H1 (cell line): Measurements from ENCODE around the gene SPECC1. TPM values are rescaled to one million over a fixed set of nuclear protein-coding genes. Genes with fewer than 3 reads are reported as not detected.

Experiments
- CTCF ChIA-PET: fragments of 300-600 bp; sonication (Branson Sonifier 250); formaldehyde crosslinking; loops from one replicate; lab custom pipeline; 2021; ENCODE audit not compliant: partially characterized antibody; lab: Charles Lee
- POLR2A ChIA-PET: fragments of 300-600 bp; sonication (Branson Sonifier 250); formaldehyde crosslinking; loops from one replicate; lab custom pipeline; 2021; ENCODE audit warnings: inconsistent platforms; ENCODE audit not compliant: partially characterized antibody; lab: Charles Lee
- DNase-seq, 2 experiments: peaks; one replicate each; pipeline versions ENCODE4 v3.0.0 to v3.0.0-alpha.2; 2010 to 2022; ENCODE audit warnings: low spot score in 2 of 2, low read depth in 1 of 2, mixed read lengths in 1 of 2
- FAIRE-seq: peaks from 2 replicates; lab custom pipeline; 2011; peaks lifted over from hg19 to GRCh38; lab: Jason Lieb, UNC
- H2AFZ ChIP-seq: 2 replicates; pipeline ENCODE4 v1.8.1; 2012; ENCODE audit warnings: low read length, inconsistent platforms
- H2AK5ac ChIP-seq: 2 replicates; pipeline ENCODE4 v1.6.1; 2013; ENCODE audit warnings: low read depth, low read length
- H2BK120ac ChIP-seq: replicated peaks from 2 replicates; pipeline ENCODE3; 2013; ENCODE audit warnings: low read depth, low read length, inconsistent platforms
- H2BK12ac ChIP-seq: 2 replicates; pipeline ENCODE4 v1.6.1; 2013; ENCODE audit warnings: low read depth, low read length
- H2BK15ac ChIP-seq: 2 replicates; pipeline ENCODE4 v1.6.1; 2013; ENCODE audit warnings: low read length
- H2BK20ac ChIP-seq: 2 replicates; pipeline ENCODE4 v1.6.1; 2013; ENCODE audit warnings: low read length
- H2BK5ac ChIP-seq: 2 replicates; pipeline ENCODE4 v1.6.1; 2013; ENCODE audit warnings: low read depth, low read length
- H3K14ac ChIP-seq: 2 replicates; pipeline ENCODE4 v1.6.1; 2013; ENCODE audit warnings: inconsistent platforms; ENCODE audit not compliant: insufficient read length
- H3K18ac ChIP-seq: 2 replicates; pipeline ENCODE4 v1.6.1; 2013; ENCODE audit warnings: low read length; ENCODE audit errors: extremely low read depth
- H3K23ac ChIP-seq: 2 replicates; pipeline ENCODE4 v1.6.1; 2013; ENCODE audit warnings: inconsistent platforms; ENCODE audit not compliant: insufficient read length
- H3K23me2 ChIP-seq: 2 replicates; pipeline ENCODE4 v1.6.1; 2013; ENCODE audit warnings: low read depth, low read length
- H3K27ac ChIP-seq: 2 replicates; pipeline ENCODE4 v1.6.1; 2011; ENCODE audit warnings: low read depth, low read length, inconsistent platforms
- H3K27me3 ChIP-seq, 4 experiments: replicated peaks in 1 of 4; 1 replicate in 1 of 4; 2 replicates in 3 of 4; pipeline versions ENCODE4 v1.6.1 to v1.8.1; 2011 to 2013; ENCODE audit warnings: low read length in 3 of 4, mild to moderate bottlenecking in 3 of 4, inconsistent platforms in 2 of 4, mixed read lengths in 2 of 4, moderate library complexity in 1 of 4; ENCODE audit not compliant: control insufficient read depth in 3 of 4, insufficient read depth in 3 of 4; ENCODE audit errors: extremely low read depth in 1 of 4
- H3K36me3 ChIP-seq, 4 experiments: 2 replicates each; pipeline versions ENCODE4 v1.6.1 to v1.8.1; 2011 to 2013; ENCODE audit warnings: mild to moderate bottlenecking in 4 of 4, low read length in 3 of 4, moderate library complexity in 2 of 4, control low read depth in 1 of 4, inconsistent platforms in 1 of 4; ENCODE audit not compliant: insufficient read depth in 4 of 4, control insufficient read depth in 2 of 4
- H3K4ac ChIP-seq: replicated peaks from 2 replicates; pipeline ENCODE3; 2013; ENCODE audit warnings: low read length, low read depth, mixed read lengths, inconsistent platforms; ENCODE audit not compliant: insufficient read length
- H3K4me1 ChIP-seq, 4 experiments: replicated peaks in 1 of 4; 1 replicate in 1 of 4; 2 replicates in 3 of 4; pipeline versions ENCODE4 v1.6.1 to v1.8.1; 2011 to 2013; ENCODE audit warnings: low read length in 3 of 4, inconsistent platforms in 2 of 4, mixed read lengths in 1 of 4; ENCODE audit not compliant: insufficient read depth in 4 of 4, control insufficient read depth in 3 of 4
- H3K4me2 ChIP-seq, 2 experiments: 2 replicates each; pipeline versions ENCODE4 v1.6.1 to v1.8.1; 2011 to 2013; ENCODE audit warnings: low read depth in 2 of 2, low read length in 2 of 2, control low read depth in 1 of 2, inconsistent platforms in 1 of 2, mild to moderate bottlenecking in 1 of 2; ENCODE audit not compliant: insufficient read depth in 1 of 2
- H3K4me3 ChIP-seq, 4 experiments: fragments of 200-600, 300-600 bp in 1 of 4; sonication (generic), shearing (Covaris generic), sonication (Bioruptor Twin) in 1 of 4; 2 replicates each; pipeline versions ENCODE4 v1.5.1 to v1.8.1; 2011 to 2016; ENCODE audit warnings: low read length in 4 of 4, low read depth in 3 of 4, control low read depth in 2 of 4, inconsistent platforms in 2 of 4, mild to moderate bottlenecking in 2 of 4, mixed read lengths in 1 of 4, moderate library complexity in 1 of 4; ENCODE audit not compliant: insufficient read depth in 2 of 4; ENCODE audit errors: extremely low read depth in 1 of 4
- H3K56ac ChIP-seq: replicated peaks from 2 replicates; pipeline ENCODE3; 2013; ENCODE audit warnings: low read depth, mild to moderate bottlenecking, mixed read lengths, low read length, inconsistent platforms; ENCODE audit not compliant: insufficient read length
- H3K79me1 ChIP-seq: 2 replicates; pipeline ENCODE4 v1.6.1; 2013; ENCODE audit warnings: low read depth, low read length, control low read depth
- H3K79me2 ChIP-seq, 2 experiments: 2 replicates each; pipeline versions ENCODE4 v1.6.1 to v1.8.1; 2012 to 2013; ENCODE audit warnings: low read length in 2 of 2, mild to moderate bottlenecking in 2 of 2, inconsistent platforms in 1 of 2; ENCODE audit not compliant: insufficient read depth in 2 of 2, control insufficient read depth in 1 of 2
- H3K9ac ChIP-seq, 4 experiments: replicated peaks in 1 of 4; 1 replicate in 1 of 4; 2 replicates in 3 of 4; pipeline versions ENCODE4 v1.6.1 to v1.8.1; 2011 to 2013; ENCODE audit warnings: low read depth in 3 of 4, low read length in 3 of 4, control low read depth in 2 of 4, mild to moderate bottlenecking in 2 of 4, moderate library complexity in 2 of 4, inconsistent platforms in 1 of 4; ENCODE audit errors: extremely low read depth in 1 of 4
- H3K9me3 ChIP-seq, 2 experiments: 2 replicates each; pipeline versions ENCODE4 v1.6.1 to v1.8.1; 2012 to 2013; ENCODE audit warnings: mild to moderate bottlenecking in 2 of 2, moderate library complexity in 2 of 2, control low read depth in 1 of 2, inconsistent platforms in 1 of 2, low read depth in 1 of 2, low read length in 1 of 2, mixed read lengths in 1 of 2; ENCODE audit not compliant: insufficient read depth in 2 of 2
- H4K20me1 ChIP-seq, 2 experiments: replicated peaks in 1 of 2; 2 replicates each; pipeline versions ENCODE3 to v1.8.1; 2011 to 2013; ENCODE audit warnings: inconsistent platforms in 2 of 2, low read length in 2 of 2, mild to moderate bottlenecking in 1 of 2; ENCODE audit not compliant: insufficient read depth in 2 of 2, control insufficient read depth in 1 of 2
- H4K5ac ChIP-seq: 2 replicates; pipeline ENCODE4 v1.6.1; 2013; ENCODE audit warnings: low read length, low read depth, mixed read lengths, inconsistent platforms; ENCODE audit not compliant: insufficient read length
- H4K8ac ChIP-seq: 2 replicates; pipeline ENCODE4 v1.8.0; 2013; ENCODE audit warnings: mild to moderate bottlenecking, moderate library complexity, low read length, inconsistent platforms; ENCODE audit not compliant: insufficient read depth; ENCODE audit errors: extremely low read depth
- H4K91ac ChIP-seq: replicated peaks from 2 replicates; pipeline ENCODE3; 2013; ENCODE audit warnings: low read length, mixed read lengths, inconsistent platforms; ENCODE audit not compliant: insufficient read length
- CEBPB ChIP-seq: IDR thresholded peaks from 2 replicates; pipeline ENCODE4 v1.6.1; 2012; ENCODE audit warnings: low read depth, low read length
- CHD2 ChIP-seq: IDR thresholded peaks from 2 replicates; pipeline ENCODE4 v1.6.1; 2012; ENCODE audit warnings: low read length, improper control_type of control experiment
- JUN ChIP-seq: IDR thresholded peaks from 2 replicates; pipeline ENCODE4 v1.6.1; 2011; ENCODE audit warnings: low read depth, mild to moderate bottlenecking, improper control_type of control experiment, low read length
- KDM4A ChIP-seq: IDR thresholded peaks from one replicate; pipeline ENCODE4 v1.7.1; 2012; ENCODE audit warnings: low read depth, mild to moderate bottlenecking, moderate library complexity, low read length, inconsistent platforms; ENCODE audit not compliant: severe bottlenecking
- KDM5A ChIP-seq: fragments of 200-600 bp; IDR thresholded peaks from 2 replicates; pipeline ENCODE4 v1.7.1; 2012; ENCODE audit warnings: mild to moderate bottlenecking, low read length, inconsistent platforms, mixed read lengths
- SIX5 ChIP-seq: IDR thresholded peaks from 2 replicates; pipeline ENCODE4 v1.6.1; 2011; ENCODE audit warnings: mild to moderate bottlenecking, low read depth, low read length
- TAF1 ChIP-seq: IDR thresholded peaks from 2 replicates; pipeline ENCODE4 v1.6.1; 2011; ENCODE audit warnings: mild to moderate bottlenecking, low read depth, low read length
- ZNF274 ChIP-seq: IDR thresholded peaks from 2 replicates; pipeline ENCODE4 v1.7.0; 2012; ENCODE audit warnings: low read length, borderline replicate concordance; ENCODE audit errors: extremely low read depth
- WGBS, 2 experiments: shearing (Covaris generic) in 1 of 2; methylation state at CpG; one replicate each; pipeline versions ENCODE4 v1.1.6 to v1.1.7; 2013 to 2015; ENCODE audit warnings: low lambda C conversion rate in 2 of 2, mixed read lengths in 2 of 2, inconsistent platforms in 1 of 2, low coverage in 1 of 2, missing lambda C conversion rate in 1 of 2; ENCODE audit not compliant: insufficient replicate concordance in 2 of 2, insufficient coverage in 1 of 2, insufficient read length in 1 of 2; ENCODE audit errors: extremely low coverage in 1 of 2, missing lambda C conversion rate in 1 of 2; 5-methylcytosine and 5-hydroxymethylcytosine counted together
- polyA plus RNA-seq, 7 experiments: library from polyadenylated mRNA; depleted of rRNA in 3 of 7; stranded (reverse) in 5 of 7; unstranded in 2 of 7; fragments of >200 nt in 5 of 7; fragments of 200-250 nt in 2 of 7; gene quantifications; 1 replicate in 5 of 7; 2 replicates in 1 of 7; 4 replicates in 1 of 7; pipeline versions ENCODE4 v1.2.1 to v1.2.3, GENCODE V29; 2011 to 2013; ENCODE audit warnings: missing spikeins in 2 of 7, mixed read lengths in 2 of 7
- total RNA-seq: library from RNA; stranded (reverse); fragmentation: NEBNext Ultra II Directional; extraction: Animal tissue kit (Norgen Biotek cat#: 25700); gene quantifications from 2 replicates; pipeline ENCODE4 v1.2.1, GENCODE V29; 2021
- TF ChIP-seq, protein P1 (sequence below): IDR thresholded peaks from 2 replicates; pipeline ENCODE4 v1.6.1; 2012; ENCODE audit warnings: low read length, inconsistent platforms

SPECC1 gene
- total and polyA plus RNA-seq, 2 of the 8 experiments (the other 6 are each of a cell fraction or from before 2014, with no cell fraction given), result 35.8 to 87.9 TPM

DNA sequence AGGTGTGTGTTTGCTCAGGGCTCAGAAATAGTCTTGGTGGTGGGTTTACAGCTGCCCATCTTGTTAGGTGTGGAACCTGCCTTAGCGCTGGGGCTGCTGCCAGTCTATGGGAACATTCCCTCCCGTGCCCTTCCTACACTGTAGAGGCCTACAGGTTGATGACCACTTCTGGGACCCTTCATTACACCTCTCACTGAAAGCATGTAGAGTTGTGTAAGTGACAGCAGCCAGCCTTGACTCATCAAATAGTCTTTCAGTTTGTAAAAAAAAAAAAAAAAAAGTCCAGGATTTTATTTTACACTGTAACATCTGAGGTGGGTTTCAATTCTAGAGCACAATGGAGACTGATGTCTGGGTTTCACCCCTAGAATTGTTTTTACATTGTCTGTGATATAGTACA, 193.9 kb downstream of the SPECC1 start:
- Histone ChIP-seq H3K14ac (no peak overlapping the region), H3K79me1 (peaks cover 5% of the 10 kb centered on the region; the same call in 1 of the 2 replicates), H4K91ac (peak overlapping the region; percentile 81), H3K4ac (peak overlapping the region; percentile 89), H3K4me1 (peaks cover 5 to 24% (median 14%) of the 10 kb centered on the region in 4 experiments), H3K9me3 (no peaks in the 10 kb centered on the region; a peak in 1 of 4 replicates), H3K36me3 (peaks cover 0 to 10% (median 2%) of the 10 kb centered on the region in 4 experiments; a peak in 3 of 8 replicates), H3K79me2 (peaks cover 0 to 75% of the 10 kb centered on the region in 2 experiments; a peak in 2 of 4 replicates), H2BK20ac (peak overlapping the region; percentile 50; the same call in 1 of the 2 replicates), H4K20me1 (no peaks in the 10 kb centered on the region), H3K18ac (0 out of 2 replicates have a peak overlapping the region, but pooled peaks have one; percentile 34), H3K56ac (no peak overlapping the region), H3K27me3 (no peaks in the 10 kb centered on the region), H4K5ac (no peak overlapping the region), H3K4me2 (no peak overlapping the region; a peak in 1 of 4 replicates), H2AFZ (no peak overlapping the region), H2AK5ac (0 out of 2 replicates have a peak overlapping the region, but pooled peaks have one; percentile 20), H3K23ac (no peak overlapping the region), H3K9ac (no peak overlapping the region), H3K27ac (no peak overlapping the region), H2BK120ac (peak overlapping the region; percentile 16), H3K23me2 (no peaks in the 10 kb centered on the region), H4K8ac (no peak overlapping the region), H2BK15ac (no peak overlapping the region), H3K4me3 (no peak overlapping the region), H2BK5ac (no peak overlapping the region; the same call in 1 of the 2 replicates), H2BK12ac (peak overlapping the region; percentile 89)
- 93% methylated on average over 2 of the region's 2 CpGs; no CpG with 5 or more reads in 1 of the 2 experiments for WGBS, 2 experiments
- FAIRE-seq (no peak), DNase-seq (no peak)
- ChIA-PET CTCF (interaction anchor here (0.8 to 2.0 kb wide), 2 partner anchors 23 to 81 kb away, joined by 3 to 6 read pairs; no protein-coding TSS in a partner anchor), POLR2A (interaction anchor here (0.8 to 2.1 kb wide), 2 partner anchors 10 to 29 kb away, joined by 3 to 5 read pairs; no protein-coding TSS in a partner anchor)
- TF ChIP-seq SIX5 (no peak), KDM5A (no peak), KDM4A (no peak), ZNF274 (no peak), CHD2 (no peak), CEBPB (no peak), TAF1 (no peak), JUN (no peak)
- TF ChIP-seq, protein P1, sequence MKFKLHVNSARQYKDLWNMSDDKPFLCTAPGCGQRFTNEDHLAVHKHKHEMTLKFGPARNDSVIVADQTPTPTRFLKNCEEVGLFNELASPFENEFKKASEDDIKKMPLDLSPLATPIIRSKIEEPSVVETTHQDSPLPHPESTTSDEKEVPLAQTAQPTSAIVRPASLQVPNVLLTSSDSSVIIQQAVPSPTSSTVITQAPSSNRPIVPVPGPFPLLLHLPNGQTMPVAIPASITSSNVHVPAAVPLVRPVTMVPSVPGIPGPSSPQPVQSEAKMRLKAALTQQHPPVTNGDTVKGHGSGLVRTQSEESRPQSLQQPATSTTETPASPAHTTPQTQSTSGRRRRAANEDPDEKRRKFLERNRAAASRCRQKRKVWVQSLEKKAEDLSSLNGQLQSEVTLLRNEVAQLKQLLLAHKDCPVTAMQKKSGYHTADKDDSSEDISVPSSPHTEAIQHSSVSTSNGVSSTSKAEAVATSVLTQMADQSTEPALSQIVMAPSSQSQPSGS, result no peak
